Type B pancreatic cell (in vitro differentiated cells): Measurements from ENCODE around the gene DSEL. TPM values are rescaled to one million over a fixed set of nuclear protein-coding genes. Genes with fewer than 3 reads are reported as not detected.

Source experiments
- DNase-seq: peaks from one replicate; pipeline ENCODE4 v3.0.0; 2021; ENCODE audit warnings: mixed read lengths; ENCODE audit not compliant: unreplicated experiment; ENCODE audit errors: extremely low spot score
- H3K27ac Mint-ChIP-seq: 2 replicates; pipeline ENCODE4 v1.8.0; 2021; ENCODE audit warnings: mild to moderate bottlenecking, mixed read lengths
- H3K27me3 Mint-ChIP-seq: 2 replicates; pipeline ENCODE4 v1.8.0; 2021; ENCODE audit warnings: mixed read lengths
- H3K36me3 Mint-ChIP-seq: 2 replicates; pipeline ENCODE4 v1.8.0; 2021; ENCODE audit warnings: mixed read lengths
- H3K4me1 Mint-ChIP-seq: one replicate; pipeline ENCODE4 v1.8.0; 2021; ENCODE audit warnings: mixed read lengths; ENCODE audit not compliant: unreplicated experiment
- H3K4me3 Mint-ChIP-seq: 2 replicates; pipeline ENCODE4 v1.8.0; 2021; ENCODE audit warnings: mild to moderate bottlenecking, mixed read lengths
- H3K9me3 Mint-ChIP-seq: 2 replicates; pipeline ENCODE4 v1.8.0; 2021; ENCODE audit warnings: mixed read lengths
- CTCF ChIP-seq: fragments of 200-600 bp; sonication (generic); conservative IDR thresholded peaks from 2 replicates; pipeline ENCODE4 v1.5.0; 2021; ENCODE audit warnings: antibody characterized with exemption, mild to moderate bottlenecking
- total RNA-seq: library from RNA; stranded (reverse); gene quantifications from 2 replicates; pipeline ENCODE4 v1.2.1, GENCODE V29; 2021; ENCODE audit warnings: low replicate concordance

The DSEL gene
- total RNA-seq, 1 donor from 2014 or later: 6.9 TPM

DNA sequence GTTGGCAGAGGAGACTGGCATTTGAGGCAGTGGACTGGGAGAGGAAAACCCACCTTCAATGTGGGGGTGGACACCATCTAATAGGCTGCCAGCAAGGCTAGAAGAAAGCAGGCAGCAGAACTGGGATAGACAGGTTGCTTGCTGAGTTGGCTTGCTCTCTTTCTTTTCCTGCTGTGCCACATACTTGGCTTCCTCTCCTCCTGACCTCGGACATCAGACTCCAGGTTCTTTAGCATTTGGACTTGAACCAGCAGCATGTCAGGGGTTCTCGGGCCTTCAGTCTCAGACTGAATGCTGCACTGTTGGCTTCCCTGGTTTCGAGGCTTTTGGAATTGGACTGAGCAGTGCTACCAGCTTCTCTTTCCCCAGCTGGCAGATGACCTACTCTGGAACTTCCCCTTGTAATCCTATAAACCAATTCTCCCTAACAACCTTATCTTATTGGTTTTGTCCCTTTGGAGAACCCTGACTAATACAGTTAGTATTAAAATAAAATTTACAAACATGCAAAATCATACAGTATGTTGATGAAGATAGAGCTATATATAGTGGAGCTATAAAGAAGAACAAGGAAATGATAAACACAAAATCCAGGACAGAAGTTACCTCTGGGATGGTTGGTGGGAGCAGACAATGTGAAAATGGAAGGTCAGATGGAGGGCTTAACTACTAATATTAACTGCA, 15.9 kb downstream of the DSEL start:
- Mint-ChIP-seq H3K36me3 (no peaks in the 10 kb centered on the region), H3K4me1 (no peaks in the 10 kb centered on the region), H3K4me3 (no peak overlapping the region), H3K9me3 (peaks cover 4% of the 10 kb centered on the region), H3K27me3 (no peaks in the 10 kb centered on the region), H3K27ac (no peak overlapping the region)
- no peak for TF ChIP-seq CTCF
- no peak for DNase-seq

DNA sequence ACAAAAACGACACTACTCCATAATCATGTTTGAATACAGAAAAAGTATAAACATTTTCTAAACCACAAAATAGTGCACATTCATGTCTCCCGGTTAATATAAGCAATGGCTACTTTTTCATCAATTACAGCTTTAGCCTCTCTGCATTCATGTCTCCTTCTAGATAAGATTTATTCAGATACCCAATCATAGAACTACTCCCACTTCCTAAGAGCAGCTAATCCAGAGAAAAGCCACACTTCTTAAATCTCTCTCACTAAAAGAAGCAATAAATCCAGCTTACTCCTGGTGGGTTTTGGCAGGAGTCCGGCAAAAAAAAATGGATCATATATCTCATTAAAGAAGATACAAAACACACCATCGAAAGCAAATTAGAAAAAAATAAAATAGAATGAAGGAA, 20.1 kb downstream of the DSEL start:
- no peaks in the 10 kb centered on the region for H3K36me3 Mint-ChIP-seq
- no peak for TF ChIP-seq CTCF
- no peak overlapping the region for H3K4me3 Mint-ChIP-seq
- H3K27ac Mint-ChIP-seq: no peak overlapping the region
- DNase-seq: no peak
- H3K27me3 Mint-ChIP-seq: no peaks in the 10 kb centered on the region
- no peaks in the 10 kb centered on the region for H3K4me1 Mint-ChIP-seq
- peaks cover 4% of the 10 kb centered on the region for H3K9me3 Mint-ChIP-seq

DNA sequence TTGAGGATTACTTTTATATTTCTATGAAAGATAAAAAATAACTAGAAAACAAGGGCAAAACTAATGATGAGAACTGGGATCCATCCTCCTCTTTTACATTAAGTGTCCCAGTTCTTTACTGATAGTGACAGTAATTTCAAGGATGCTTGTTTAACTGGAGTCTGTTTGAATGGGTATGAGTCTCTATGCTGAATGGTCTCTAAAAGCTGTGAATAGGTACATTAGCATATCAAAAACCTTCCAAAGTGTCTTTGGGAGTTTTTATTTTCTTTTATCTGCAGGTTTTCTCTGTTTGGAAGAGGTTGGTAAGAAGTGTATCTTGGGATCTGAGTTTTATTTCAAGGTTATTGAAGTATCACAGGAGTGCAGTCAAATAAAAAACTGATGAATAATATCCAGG, 30.0 kb downstream of the DSEL start:
- Mint-ChIP-seq H3K36me3 (no peaks in the 10 kb centered on the region), H3K4me3 (no peak overlapping the region), H3K9me3 (no peaks in the 10 kb centered on the region), H3K27me3 (no peaks in the 10 kb centered on the region), H3K27ac (no peak overlapping the region), H3K4me1 (no peaks in the 10 kb centered on the region)
- DNase-seq: no peak
- TF ChIP-seq CTCF: no peak

- no peak for DNase-seq
- no peak overlapping the region for H3K4me3 Mint-ChIP-seq
- H3K4me1 Mint-ChIP-seq: no peaks in the 10 kb centered on the region
- no peaks in the 10 kb centered on the region for H3K9me3 Mint-ChIP-seq
- H3K27me3 Mint-ChIP-seq: no peaks in the 10 kb centered on the region
- no peak for TF ChIP-seq CTCF
- H3K27ac Mint-ChIP-seq: no peak overlapping the region
- no peaks in the 10 kb centered on the region for H3K36me3 Mint-ChIP-seq
Observed at GRCh38 chr18:67485655-67486054, 30.9 kb downstream of the DSEL start.

DNA sequence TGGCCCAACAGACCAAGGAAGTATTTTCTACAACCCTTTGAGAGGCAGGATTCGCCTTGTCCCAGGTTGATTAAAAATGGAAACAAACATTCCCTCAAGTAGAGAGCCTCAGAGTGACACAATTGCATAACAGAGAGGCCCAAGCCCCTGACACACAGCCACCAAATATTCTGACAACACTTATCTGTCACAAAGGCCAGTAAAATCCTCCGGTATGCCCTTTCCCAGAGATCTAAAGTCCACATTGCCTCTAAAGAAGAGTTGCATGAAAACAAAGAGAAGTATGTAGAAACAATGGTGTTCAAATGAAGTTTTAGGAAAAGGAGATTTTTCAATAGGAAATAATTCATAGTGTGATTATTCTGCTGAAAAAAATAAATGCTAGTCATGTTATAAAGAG, 32.1 kb downstream of the DSEL start:
- Mint-ChIP-seq H3K9me3 (no peaks in the 10 kb centered on the region), H3K36me3 (no peaks in the 10 kb centered on the region), H3K27me3 (no peaks in the 10 kb centered on the region), H3K4me1 (no peaks in the 10 kb centered on the region), H3K27ac (no peak overlapping the region), H3K4me3 (no peak overlapping the region)
- TF ChIP-seq CTCF: no peak
- DNase-seq: no peak

DNA sequence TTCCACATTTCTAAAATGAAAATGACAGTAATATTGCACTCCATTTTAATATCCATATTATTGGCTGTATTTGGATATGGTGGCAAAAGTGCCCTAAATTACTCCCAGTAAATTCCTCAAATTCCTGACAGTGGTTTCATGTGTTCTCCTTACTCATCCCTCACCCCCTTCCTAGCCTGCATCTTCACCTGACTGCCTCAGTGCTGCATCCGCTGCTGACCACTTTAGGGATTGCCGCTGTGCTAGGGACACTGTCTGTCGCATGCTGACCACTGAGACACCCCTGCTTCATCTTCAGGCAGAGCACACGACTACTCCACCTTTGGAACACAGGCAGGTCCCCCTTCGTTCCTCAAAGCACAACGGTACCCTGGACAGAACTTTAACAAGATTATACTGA, 32.6 kb downstream of the DSEL start:
- H3K4me1 Mint-ChIP-seq: no peaks in the 10 kb centered on the region
- H3K9me3 Mint-ChIP-seq: no peaks in the 10 kb centered on the region
- no peaks in the 10 kb centered on the region for H3K36me3 Mint-ChIP-seq
- no peak overlapping the region for H3K4me3 Mint-ChIP-seq
- H3K27ac Mint-ChIP-seq: no peak overlapping the region
- TF ChIP-seq CTCF: no peak
- no peak for DNase-seq
- no peaks in the 10 kb centered on the region for H3K27me3 Mint-ChIP-seq
